SJSA1 (cell line): ENCODE measurements around the gene RAB40C. TPM values are rescaled to one million over a fixed set of nuclear protein-coding genes. Genes with fewer than 3 reads are reported as not detected.

Experiments
- DNase-seq, 2 experiments: peaks; one replicate each; pipeline ENCODE4 v3.0.0-alpha.2; 2015 to 2020; ENCODE audit warnings: low spot score in 2 of 2, low read depth in 1 of 2
- H3K27ac ChIP-seq: fragments of 250-450 bp; sonication (Bioruptor Pico); 2 replicates; pipeline ENCODE4 v1.5.1; 2020; ENCODE audit warnings: mild to moderate bottlenecking, moderate library complexity
- H3K27me3 ChIP-seq: fragments of 250-450 bp; sonication (Bioruptor Pico); replicated peaks from 2 replicates; pipeline ENCODE4 v1.5.1; 2020; ENCODE audit warnings: mild to moderate bottlenecking, moderate library complexity
- H3K36me3 ChIP-seq: fragments of 250-450 bp; sonication (Bioruptor Pico); 2 replicates; pipeline ENCODE4 v1.5.1; 2020; ENCODE audit warnings: mild to moderate bottlenecking
- H3K4me1 ChIP-seq: fragments of 250-450 bp; sonication (Bioruptor Pico); replicated peaks from 2 replicates; pipeline ENCODE4 v1.6.1; 2021; ENCODE audit warnings: mild to moderate bottlenecking
- H3K4me3 ChIP-seq: fragments of 250-450 bp; sonication (Bioruptor Pico); 2 replicates; pipeline ENCODE4 v1.5.1; 2020; ENCODE audit warnings: mild to moderate bottlenecking
- H3K9me3 ChIP-seq: fragments of 250-450 bp; sonication (Bioruptor Pico); replicated peaks from 2 replicates; pipeline ENCODE4 v1.5.1; 2020; ENCODE audit warnings: mild to moderate bottlenecking
- total RNA-seq: library from RNA; depleted of rRNA; stranded (reverse); fragments of >200 nt; shearing (Covaris generic); gene quantifications from 2 replicates; pipeline ENCODE4 v1.2.3, GENCODE V29; 2014

Gene RAB40C
- total RNA-seq, 1 experiment from 2014 or later = 17.8 TPM

- H3K36me3 ChIP-seq = peaks cover 19% of the 10 kb centered on the region
- H3K27me3 ChIP-seq = 0 out of 2 replicates have a peak, but pooled peaks cover 4% of the 10 kb centered on the region
- peaks cover 19% of the 10 kb centered on the region for H3K4me1 ChIP-seq
- no peak overlapping the region for H3K4me3 ChIP-seq
- no peak overlapping the region for H3K27ac ChIP-seq
- no peaks in the 10 kb centered on the region for H3K9me3 ChIP-seq
- no peak for DNase-seq
These were observed 3.7 kb upstream of the RAB40C start for GRCh38 chr16:586047-586644.

- DNase-seq = no peak
- no peak overlapping the region for H3K27ac ChIP-seq
- no peaks in the 10 kb centered on the region for H3K9me3 ChIP-seq
- H3K27me3 ChIP-seq = 0 out of 2 replicates have a peak, but pooled peaks cover 4% of the 10 kb centered on the region
- H3K4me3 ChIP-seq = no peak overlapping the region
- peaks cover 19% of the 10 kb centered on the region for H3K36me3 ChIP-seq
- peaks cover 21% of the 10 kb centered on the region for H3K4me1 ChIP-seq
These were observed 2.9 kb upstream of the RAB40C start for GRCh38 chr16:586645-587590.

- H3K27me3 ChIP-seq = 0 out of 2 replicates have a peak, but pooled peaks cover 4% of the 10 kb centered on the region
- H3K4me1 ChIP-seq = peaks cover 21% of the 10 kb centered on the region
- DNase-seq = peak; percentile 68 to 69
- peaks cover 19% of the 10 kb centered on the region for H3K36me3 ChIP-seq
- peak overlapping the region; percentile 88 for H3K27ac ChIP-seq
- peak overlapping the region; percentile 93 for H3K4me3 ChIP-seq
- no peaks in the 10 kb centered on the region for H3K9me3 ChIP-seq
These were observed 1.3 kb upstream of the RAB40C start for GRCh38 chr16:588639-588888.

- Histone ChIP-seq H3K27ac (peak overlapping the region; percentile 88), H3K9me3 (no peaks in the 10 kb centered on the region), H3K4me1 (peaks cover 21% of the 10 kb centered on the region), H3K36me3 (peaks cover 19% of the 10 kb centered on the region), H3K27me3 (0 out of 2 replicates have a peak, but pooled peaks cover 4% of the 10 kb centered on the region), H3K4me3 (peak overlapping the region; percentile 93)
- DNase-seq = peak; percentile 97 to 100
These were observed 793 bp upstream of the RAB40C start for GRCh38 chr16:588889-589657.

- no peaks in the 10 kb centered on the region for H3K9me3 ChIP-seq
- H3K36me3 ChIP-seq = peaks cover 19% of the 10 kb centered on the region
- peak overlapping the region; percentile 93 for H3K4me3 ChIP-seq
- DNase-seq = peak in 1 of 2 experiments; percentile 54
- peaks cover 21% of the 10 kb centered on the region for H3K4me1 ChIP-seq
- no peak overlapping the region for H3K27ac ChIP-seq
- H3K27me3 ChIP-seq = 0 out of 2 replicates have a peak, but pooled peaks cover 4% of the 10 kb centered on the region
These were observed 435 bp downstream of the RAB40C start for GRCh38 chr16:590188-590814.

- Histone ChIP-seq H3K4me1 (peaks cover 21% of the 10 kb centered on the region), H3K27ac (no peak overlapping the region), H3K27me3 (no peaks in the 10 kb centered on the region), H3K9me3 (no peaks in the 10 kb centered on the region), H3K4me3 (peak overlapping the region; percentile 93), H3K36me3 (peaks cover 19% of the 10 kb centered on the region)
- no peak for DNase-seq
These were observed 942 bp downstream of the RAB40C start for GRCh38 chr16:590815-591200.

GRCh38 chr16:591231-591630 lies 1.4 kb downstream of the RAB40C start:
- H3K4me3 ChIP-seq = no peak overlapping the region; the same call in 1 of the 2 replicates
- peaks cover 19% of the 10 kb centered on the region for H3K4me1 ChIP-seq
- no peak for DNase-seq
- peaks cover 19% of the 10 kb centered on the region for H3K36me3 ChIP-seq
- H3K9me3 ChIP-seq = no peaks in the 10 kb centered on the region
- no peak overlapping the region for H3K27ac ChIP-seq
- H3K27me3 ChIP-seq = no peaks in the 10 kb centered on the region

- no peak for DNase-seq
- H3K9me3 ChIP-seq = no peaks in the 10 kb centered on the region
These were observed 2.1 kb downstream of the RAB40C start for GRCh38 chr16:591892-592517.

GRCh38 chr16:592518-593306 lies 2.8 kb downstream of the RAB40C start:
- DNase-seq = no peak
- Histone ChIP-seq H3K4me1 (peaks cover 17% of the 10 kb centered on the region), H3K9me3 (no peaks in the 10 kb centered on the region), H3K27ac (no peak overlapping the region), H3K4me3 (no peak overlapping the region), H3K36me3 (peaks cover 19% of the 10 kb centered on the region), H3K27me3 (no peaks in the 10 kb centered on the region)

More at GRCh38 chr16:591892-592517, 2.1 kb downstream of the RAB40C start:
- H3K4me1 ChIP-seq = peaks cover 18% of the 10 kb centered on the region
- H3K4me3 ChIP-seq = no peak overlapping the region
- H3K36me3 ChIP-seq = peaks cover 19% of the 10 kb centered on the region
- no peak overlapping the region for H3K27ac ChIP-seq
- no peaks in the 10 kb centered on the region for H3K27me3 ChIP-seq

GRCh38 chr16:593406-593805 lies 3.5 kb downstream of the RAB40C start:
- no peak for DNase-seq
- Histone ChIP-seq H3K27me3 (no peaks in the 10 kb centered on the region), H3K9me3 (no peaks in the 10 kb centered on the region), H3K27ac (no peak overlapping the region), H3K36me3 (peaks cover 14% of the 10 kb centered on the region), H3K4me1 (peaks cover 10% of the 10 kb centered on the region), H3K4me3 (no peak overlapping the region)

- Histone ChIP-seq H3K36me3 (peaks cover 13% of the 10 kb centered on the region), H3K4me3 (no peak overlapping the region), H3K27ac (no peak overlapping the region), H3K4me1 (peaks cover 9% of the 10 kb centered on the region), H3K27me3 (no peaks in the 10 kb centered on the region), H3K9me3 (no peaks in the 10 kb centered on the region)
- no peak for DNase-seq
These were observed 3.9 kb downstream of the RAB40C start for GRCh38 chr16:593807-594206.

- Histone ChIP-seq H3K27me3 (no peaks in the 10 kb centered on the region), H3K4me3 (no peak overlapping the region), H3K9me3 (no peaks in the 10 kb centered on the region), H3K36me3 (peaks cover 8% of the 10 kb centered on the region), H3K4me1 (peaks cover 9% of the 10 kb centered on the region), H3K27ac (no peak overlapping the region)
- DNase-seq = no peak
These were observed 5.2 kb downstream of the RAB40C start for GRCh38 chr16:595094-595528.
